GM21390 (cell line): ENCODE data around the gene RELN.
"Not testable (repeated sequence)": the region's sequence is repeated elsewhere in the genome, so short reads cannot be mapped to it uniquely, and the experiment has no call there.

Experiments used
- ATAC-seq: cut with Tn5 transposase; IDR thresholded peaks from one replicate; pipeline ENCODE4 v1.9.1; 2021; ENCODE audit not compliant: unreplicated experiment

Gene RELN

GRCh38 chr7:103989200-103989784, at the start of gene RELN:
TSS of gene RELN (minus strand) at chr7:103989658. CDS start at chr7:103989356, 302 bp downstream.
- ATAC-seq, result peak; percentile 53

GRCh38 chr7:104038136-104038535, 48.7 kb upstream of the RELN start:
- ATAC-seq, result no peak

GRCh38 chr7:104036889-104037288, 47.4 kb upstream of the RELN start:
- ATAC-seq, result not testable (repeated sequence)

GRCh38 chr7:104035351-104035750, 45.9 kb upstream of the RELN start:
- ATAC-seq, result no peak

- no peak for ATAC-seq
These were observed 45.2 kb upstream of the RELN start for GRCh38 chr7:104034679-104035078.

- no peak for ATAC-seq
These were observed 44.4 kb upstream of the RELN start for GRCh38 chr7:104033837-104034236.

GRCh38 chr7:104032486-104032885, 43.0 kb upstream of the RELN start:
- ATAC-seq, result no peak

GRCh38 chr7:104029765-104030164, 40.3 kb upstream of the RELN start:
- no peak for ATAC-seq

GRCh38 chr7:104024632-104025031, 35.2 kb upstream of the RELN start:
- ATAC-seq, result no peak

- no peak for ATAC-seq
These were observed 33.6 kb upstream of the RELN start for GRCh38 chr7:104023100-104023499.

- ATAC-seq, result no peak
These were observed 29.0 kb upstream of the RELN start for GRCh38 chr7:104018425-104018824.

GRCh38 chr7:104017001-104017400, 27.5 kb upstream of the RELN start:
- no peak for ATAC-seq

GRCh38 chr7:104012835-104013234, 23.4 kb upstream of the RELN start:
- no peak for ATAC-seq

- no peak for ATAC-seq
These were observed 22.4 kb upstream of the RELN start for GRCh38 chr7:104011829-104012228.

- no peak for ATAC-seq
These were observed 20.8 kb upstream of the RELN start for GRCh38 chr7:104010052-104010909.

- ATAC-seq, result no peak
These were observed 18.6 kb upstream of the RELN start for GRCh38 chr7:104008107-104008506.

GRCh38 chr7:104007614-104008013, 18.2 kb upstream of the RELN start:
- ATAC-seq, result no peak

- ATAC-seq, result no peak
These were observed 15.7 kb upstream of the RELN start for GRCh38 chr7:104005197-104005596.

- ATAC-seq, result peak; percentile 62
These were observed 7.2 kb upstream of the RELN start for GRCh38 chr7:103996639-103997038.

- no peak for ATAC-seq
These were observed 6.6 kb upstream of the RELN start for GRCh38 chr7:103996017-103996551.

GRCh38 chr7:103995554-103995953, 6.1 kb upstream of the RELN start:
- ATAC-seq, result no peak

GRCh38 chr7:103993551-103993950, 4.1 kb upstream of the RELN start:
- no peak for ATAC-seq
